ENCODE measurements around the gene ACKR2.

GRCh38 chr3:42844412-42844713, 35.1 kb downstream of the ACKR2 start:
- TF ChIP-seq EZH2phosphoT487 (IDR thresholded peaks at IDR 0.05; ENCODE audit: borderline replicate concordance, low read length) (no peak), CTCF (IDR thresholded peaks at IDR 0.05; ENCODE audit: low read depth, low read length, poor library complexity, severe bottlenecking) (no peak)

All from DOHH2 (cell line).